Fibroblast of the conjunctiva (primary cell): Measurements from ENCODE around the gene ADAMTS9.

Source experiments
- DNase-seq: peaks from one replicate; pipeline ENCODE4 v3.0.0-alpha.2; 2010; ENCODE audit warnings: low read depth

Gene ADAMTS9

GRCh38 chr3:64536166-64536565 lies 151.6 kb downstream of the ADAMTS9 start:
- DNase-seq: no peak

GRCh38 chr3:64533617-64534317 lies 154.0 kb downstream of the ADAMTS9 start:
- peak; percentile 91 for DNase-seq

GRCh38 chr3:64530434-64531049 lies 157.3 kb downstream of the ADAMTS9 start:
- DNase-seq: peak; percentile 28

GRCh38 chr3:64523324-64523723 lies 164.5 kb downstream of the ADAMTS9 start:
- no peak for DNase-seq

- no peak for DNase-seq
These were observed 167.5 kb downstream of the ADAMTS9 start for GRCh38 chr3:64520334-64520733.

GRCh38 chr3:64518950-64519349 lies 168.8 kb downstream of the ADAMTS9 start:
- no peak for DNase-seq

GRCh38 chr3:64518496-64518895 lies 169.3 kb downstream of the ADAMTS9 start:
- no peak for DNase-seq

- no peak for DNase-seq
These were observed 172.9 kb downstream of the ADAMTS9 start for GRCh38 chr3:64514889-64515288.

GRCh38 chr3:64509206-64509605 lies 178.6 kb downstream of the ADAMTS9 start:
- DNase-seq: peak; percentile 35

GRCh38 chr3:64508140-64508539 lies 179.7 kb downstream of the ADAMTS9 start:
- DNase-seq: no peak

GRCh38 chr3:64506255-64506654 lies 181.5 kb downstream of the ADAMTS9 start:
- no peak for DNase-seq

GRCh38 chr3:64505419-64505818 lies 182.4 kb downstream of the ADAMTS9 start:
- no peak for DNase-seq

- DNase-seq: peak; percentile 23
These were observed 185.5 kb downstream of the ADAMTS9 start for GRCh38 chr3:64502284-64502683.

- DNase-seq: peak; percentile 26
These were observed 186.4 kb downstream of the ADAMTS9 start for GRCh38 chr3:64501298-64501906.

- no peak for DNase-seq
These were observed 190.9 kb downstream of the ADAMTS9 start for GRCh38 chr3:64496786-64497490.

GRCh38 chr3:64495781-64496334 lies 191.9 kb downstream of the ADAMTS9 start:
- DNase-seq: no peak

GRCh38 chr3:64495121-64495780 lies 192.5 kb downstream of the ADAMTS9 start:
- no peak for DNase-seq

- DNase-seq: no peak
These were observed 193.3 kb downstream of the ADAMTS9 start for GRCh38 chr3:64494526-64494925.

GRCh38 chr3:64493149-64493548 lies 194.7 kb downstream of the ADAMTS9 start:
- DNase-seq: no peak

- DNase-seq: no peak
These were observed 196.0 kb downstream of the ADAMTS9 start for GRCh38 chr3:64491843-64492242.

GRCh38 chr3:64490180-64490724 lies 197.5 kb downstream of the ADAMTS9 start:
- DNase-seq: no peak
